ENCODE data around the gene ZFC3H1.

The ZFC3H1 gene

GRCh38 chr12:71666259-71666658 lies 2.6 kb upstream of the ZFC3H1 start:
- Histone ChIP-seq H3K36me3 (no peaks in the 10 kb centered on the region), H3K4me1 (peaks cover 0 to 24% (median 6%) of the 10 kb centered on the region in 4 donors), H3K4me3 (no peak overlapping the region), H3K27me3 (no peaks in the 10 kb centered on the region), H3K27ac (no peak overlapping the region), H3K9me3 (no peaks in the 10 kb centered on the region)
- intact Hi-C loops (cut with DNase I; ENCODE audit: low total_unique reads), result no loop called here
- no peak for DNase-seq
- TF ChIP-seq CTCF (IDR thresholded peaks at IDR 0.05), result no peak

- Histone ChIP-seq H3K27ac (peak overlapping the region; percentile 91 to 97), H3K4me1 (peaks cover 0 to 36% (median 13%) of the 10 kb centered on the region in 4 donors), H3K9me3 (no peaks in the 10 kb centered on the region), H3K4me3 (peak overlapping the region; percentile 77 to 81), H3K36me3 (peaks cover 0 to 1% (median 0%) of the 10 kb centered on the region in 3 donors), H3K27me3 (no peaks in the 10 kb centered on the region)
- TF ChIP-seq CTCF (IDR thresholded peaks at IDR 0.05), result no peak
- DNase-seq, result no peak
- intact Hi-C loops (cut with DNase I; ENCODE audit: low total_unique reads), result no loop called here
Measured at GRCh38 chr12:71665090-71665463, 1.4 kb upstream of the ZFC3H1 start.

DNA sequence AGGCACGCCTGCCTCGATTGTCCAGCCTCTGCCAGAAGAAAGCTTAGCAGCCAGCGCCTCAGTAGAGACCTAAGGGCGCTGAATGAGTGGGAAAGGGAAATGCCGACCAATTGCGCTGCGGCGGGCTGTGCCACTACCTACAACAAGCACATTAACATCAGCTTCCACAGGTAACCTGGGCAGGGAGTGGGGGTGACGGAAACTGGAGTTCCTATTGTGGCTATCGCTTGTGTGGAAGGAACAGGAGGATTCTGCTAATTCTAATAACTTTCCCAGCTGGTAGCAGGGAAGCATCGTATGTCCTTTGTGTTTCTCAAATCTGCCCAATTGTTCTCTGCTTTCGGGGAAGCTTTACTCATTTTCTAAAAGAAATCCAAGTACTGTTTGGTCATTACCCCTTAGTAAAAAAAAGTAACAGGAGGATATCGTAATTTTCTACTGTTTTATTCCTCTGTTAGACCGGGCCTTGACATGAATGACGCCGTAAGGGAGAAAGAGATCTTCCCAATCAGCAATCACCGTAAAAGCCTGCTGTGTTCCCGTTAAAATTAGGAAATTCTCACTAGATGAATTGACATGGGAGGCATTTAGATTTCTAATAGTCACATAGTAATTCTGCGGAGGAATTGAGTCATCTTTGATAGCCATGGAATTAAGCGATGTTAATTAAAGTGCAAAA lies 902 bp upstream of the ZFC3H1 start:
- peaks cover 0 to 7% (median 5%) of the 10 kb centered on the region in 3 donors for H3K36me3 ChIP-seq
- intact Hi-C loops (cut with DNase I; ENCODE audit: low total_unique reads), result no loop called here
- peak overlapping the region; percentile 77 to 81 for H3K4me3 ChIP-seq
- H3K9me3 ChIP-seq, result no peaks in the 10 kb centered on the region
- peaks cover 0 to 41% (median 13%) of the 10 kb centered on the region in 4 donors for H3K4me1 ChIP-seq
- TF ChIP-seq CTCF (IDR thresholded peaks at IDR 0.05), result no peak
- H3K27ac ChIP-seq, result peak overlapping the region; percentile 91 to 97
- DNase-seq, result no peak
- no peaks in the 10 kb centered on the region for H3K27me3 ChIP-seq

GRCh38 chr12:71662849-71663560 lies 643 bp downstream of the ZFC3H1 start:
- peak overlapping the region; percentile 91 to 97 for H3K27ac ChIP-seq
- intact Hi-C loops (cut with DNase I; ENCODE audit: low total_unique reads), result loop anchor here (2.0 kb wide), 1 partner anchor 92 kb away; the partner anchor contains the start of gene RAB21
- peak overlapping the region; percentile 77 to 81 for H3K4me3 ChIP-seq
- TF ChIP-seq CTCF (IDR thresholded peaks at IDR 0.05), result no peak
- no peaks in the 10 kb centered on the region for H3K9me3 ChIP-seq
- H3K36me3 ChIP-seq, result peaks cover 12 to 21% (median 19%) of the 10 kb centered on the region in 3 donors
- no peaks in the 10 kb centered on the region for H3K27me3 ChIP-seq
- peak; percentile 47 to 77 for DNase-seq
- peaks cover 0 to 41% (median 13%) of the 10 kb centered on the region in 4 donors for H3K4me1 ChIP-seq

- intact Hi-C loops (cut with DNase I; ENCODE audit: low total_unique reads), result loop anchor here (2.0 kb wide), 1 partner anchor 93 kb away; the partner anchor contains the start of gene RAB21
- peaks cover 0 to 41% (median 13%) of the 10 kb centered on the region in 4 donors for H3K4me1 ChIP-seq
- H3K27ac ChIP-seq, result peak overlapping the region in 1 of 2 donors; percentile 91
Measured at GRCh38 chr12:71661977-71662530, 1.6 kb downstream of the ZFC3H1 start.

More at GRCh38 chr12:71661977-71662530, 1.6 kb downstream of the ZFC3H1 start:
- no peak for TF ChIP-seq CTCF (IDR thresholded peaks at IDR 0.05)
- no peak for DNase-seq
- no peaks in the 10 kb centered on the region for H3K9me3 ChIP-seq
- no peaks in the 10 kb centered on the region for H3K27me3 ChIP-seq
- H3K4me3 ChIP-seq, result peak overlapping the region; percentile 77 to 81
- H3K36me3 ChIP-seq, result peaks cover 22 to 29% (median 28%) of the 10 kb centered on the region in 3 donors

Data from tibial artery (tissue), 4 donors.